CD4-positive, alpha-beta T cell treated with Interleukin-2 at 100 ng/mL for 4 hours (primary cell): ENCODE data around the gene FGD2.
"Not testable (repeated sequence)": the region's sequence is repeated elsewhere in the genome, so short reads cannot be mapped to it uniquely, and the experiment has no call there.

Source experiments
- DNase-seq: peaks from one replicate; pipeline ENCODE4 v3.0.0-alpha.2; 2020; ENCODE audit warnings: low spot score

Gene FGD2

DNA sequence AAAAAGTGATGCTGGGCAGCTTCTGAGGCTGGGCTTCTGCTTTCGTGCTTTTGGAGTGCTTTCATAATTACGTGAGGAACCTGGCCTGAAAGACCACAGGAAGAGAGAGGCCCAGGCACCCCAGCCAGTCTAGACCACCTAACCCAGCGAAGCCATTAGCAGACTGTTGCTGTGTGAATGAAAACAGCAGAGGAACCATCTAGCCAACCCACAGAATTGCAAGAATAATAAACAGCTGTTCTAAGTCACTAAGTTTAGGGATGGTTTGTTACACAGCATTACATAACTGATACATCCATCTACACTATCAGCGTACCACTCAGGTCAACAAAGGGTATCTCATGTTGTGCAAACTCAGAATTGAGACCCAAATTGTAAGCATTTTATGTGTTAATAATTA lies 34.5 kb downstream of the FGD2 start:
- DNase-seq = no peak

DNA sequence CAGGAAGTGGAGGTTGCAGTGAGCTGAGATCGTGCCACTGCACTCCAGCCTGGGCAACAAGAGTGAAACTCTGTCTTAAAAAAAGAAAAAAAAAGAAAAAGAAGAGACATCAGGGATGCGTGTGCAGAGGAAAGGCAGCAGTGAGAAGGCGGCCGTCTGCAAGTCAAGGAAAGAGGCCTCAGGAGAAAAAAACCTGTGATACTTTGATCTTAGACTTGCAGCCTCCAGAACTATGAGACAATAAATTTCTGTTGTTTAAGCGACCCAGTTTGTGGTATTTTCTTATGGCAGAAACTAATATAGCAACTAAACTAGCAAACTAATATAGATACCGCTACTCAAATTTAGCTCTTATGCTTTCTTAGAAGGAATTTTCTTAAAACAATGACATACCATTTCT lies 36.1 kb downstream of the FGD2 start:
- DNase-seq = no peak

DNA sequence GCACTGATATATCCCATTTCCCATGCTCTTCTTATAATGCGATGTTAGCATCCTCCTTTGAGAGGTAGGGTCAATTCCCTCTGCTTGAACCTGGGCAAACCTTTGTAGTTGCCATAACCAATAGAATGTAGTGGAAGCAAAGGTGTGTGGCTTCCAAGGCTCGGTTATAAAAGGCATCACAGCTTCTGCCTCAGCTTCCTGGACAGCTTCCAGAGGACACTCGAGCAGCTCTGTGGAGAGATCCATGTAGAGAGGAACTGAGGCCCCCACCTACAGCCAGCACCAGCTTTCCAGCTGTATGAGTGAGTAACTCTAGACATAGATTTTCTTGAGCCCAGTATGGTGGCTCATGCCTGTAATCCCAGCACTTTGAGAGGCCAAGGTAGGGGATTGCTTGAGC lies 36.7 kb downstream of the FGD2 start:
- DNase-seq = no peak

DNA sequence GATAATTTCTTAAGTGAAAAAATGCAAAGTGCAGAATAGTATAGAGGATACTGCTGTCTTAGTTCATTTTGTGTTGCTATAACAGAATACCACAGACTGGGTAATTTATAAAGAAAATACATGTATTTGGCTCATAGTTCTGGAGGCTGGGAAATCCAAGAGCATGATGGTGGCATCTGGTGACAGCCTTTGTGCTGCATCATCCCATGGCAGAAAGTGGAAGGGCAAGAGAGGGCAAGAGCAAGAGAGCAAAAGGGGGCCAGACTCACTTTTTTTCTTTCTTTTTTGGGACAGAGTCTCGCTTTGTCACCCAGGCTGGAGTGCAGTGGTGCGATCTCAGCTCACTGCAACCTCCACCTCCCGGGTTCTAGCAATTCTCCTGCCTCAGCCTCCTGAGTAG lies 37.6 kb downstream of the FGD2 start:
- not testable (repeated sequence) for DNase-seq

DNA sequence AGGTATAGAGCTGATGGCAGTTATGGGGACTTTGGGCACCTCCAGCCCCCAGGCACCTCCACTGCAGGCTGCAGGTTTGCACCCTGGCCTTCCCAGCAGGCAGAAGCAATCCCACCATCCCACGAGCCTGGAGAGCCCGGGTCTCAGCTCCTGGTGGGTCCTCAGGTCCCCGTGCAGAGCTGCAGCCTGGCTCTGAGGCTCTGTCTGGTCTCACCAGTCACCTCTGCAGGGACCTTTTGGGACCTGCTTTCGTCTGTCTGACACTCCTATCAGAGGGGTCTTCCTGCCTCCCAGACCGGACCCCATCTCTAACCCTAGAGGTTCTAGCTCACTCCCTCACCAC lies 41.9 kb downstream of the FGD2 start:
- DNase-seq = no peak

DNA sequence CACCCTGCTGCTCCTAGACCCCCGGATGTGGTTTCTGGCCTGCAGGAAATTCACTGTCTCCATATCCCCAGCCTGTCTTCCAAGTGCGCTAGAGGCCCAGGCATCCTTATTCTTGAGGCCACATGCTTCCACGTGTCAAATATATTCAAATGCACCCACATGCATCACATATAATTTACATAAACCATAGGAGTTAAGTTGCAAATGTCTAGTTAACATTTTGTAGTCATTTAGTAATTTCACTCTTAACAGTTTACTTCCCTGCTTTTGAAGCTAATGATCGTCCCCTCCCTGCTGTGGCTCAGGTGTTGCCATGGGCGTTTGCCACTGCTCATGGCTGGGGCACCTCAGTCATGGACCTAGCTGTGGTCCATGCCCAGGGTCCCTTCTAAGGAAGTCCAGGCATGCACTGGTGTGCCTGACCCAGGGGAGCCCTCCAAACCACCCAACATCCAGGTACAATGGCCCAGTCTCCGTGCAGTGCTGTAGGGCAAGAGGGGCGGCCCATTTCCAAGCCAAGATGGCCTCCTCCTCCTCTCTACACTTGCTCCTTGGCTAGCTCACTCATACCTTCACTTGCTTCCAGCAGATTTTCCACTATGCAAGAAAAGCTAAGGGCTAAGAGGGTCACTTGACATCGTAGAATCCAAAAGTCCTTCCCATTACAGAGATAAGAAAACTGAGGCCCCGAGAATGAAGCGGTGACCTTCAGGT lies 42.4 kb downstream of the FGD2 start:
- no peak for DNase-seq

DNA sequence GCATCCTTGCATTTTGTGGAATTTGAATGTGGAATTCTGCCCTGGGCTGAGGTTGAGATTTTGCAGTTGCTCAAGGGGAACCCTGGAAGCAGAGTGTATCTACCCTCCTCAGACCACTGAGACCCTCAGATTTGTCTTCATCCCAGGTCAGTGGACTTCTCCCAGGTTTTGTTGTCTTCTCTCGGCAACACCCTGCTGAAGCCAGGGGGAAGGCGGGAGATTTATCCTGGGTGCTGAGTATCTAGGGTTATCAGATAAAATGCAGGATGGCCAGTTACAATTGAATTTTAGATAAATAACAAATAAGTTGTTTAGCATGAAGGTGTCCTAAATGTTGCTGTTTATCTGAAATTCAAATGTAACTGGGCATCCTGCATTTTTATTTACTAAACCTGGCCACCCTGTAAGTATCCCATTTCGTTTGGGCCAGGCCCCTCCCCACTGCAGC lies 43.0 kb downstream of the FGD2 start:
- no peak for DNase-seq

DNA sequence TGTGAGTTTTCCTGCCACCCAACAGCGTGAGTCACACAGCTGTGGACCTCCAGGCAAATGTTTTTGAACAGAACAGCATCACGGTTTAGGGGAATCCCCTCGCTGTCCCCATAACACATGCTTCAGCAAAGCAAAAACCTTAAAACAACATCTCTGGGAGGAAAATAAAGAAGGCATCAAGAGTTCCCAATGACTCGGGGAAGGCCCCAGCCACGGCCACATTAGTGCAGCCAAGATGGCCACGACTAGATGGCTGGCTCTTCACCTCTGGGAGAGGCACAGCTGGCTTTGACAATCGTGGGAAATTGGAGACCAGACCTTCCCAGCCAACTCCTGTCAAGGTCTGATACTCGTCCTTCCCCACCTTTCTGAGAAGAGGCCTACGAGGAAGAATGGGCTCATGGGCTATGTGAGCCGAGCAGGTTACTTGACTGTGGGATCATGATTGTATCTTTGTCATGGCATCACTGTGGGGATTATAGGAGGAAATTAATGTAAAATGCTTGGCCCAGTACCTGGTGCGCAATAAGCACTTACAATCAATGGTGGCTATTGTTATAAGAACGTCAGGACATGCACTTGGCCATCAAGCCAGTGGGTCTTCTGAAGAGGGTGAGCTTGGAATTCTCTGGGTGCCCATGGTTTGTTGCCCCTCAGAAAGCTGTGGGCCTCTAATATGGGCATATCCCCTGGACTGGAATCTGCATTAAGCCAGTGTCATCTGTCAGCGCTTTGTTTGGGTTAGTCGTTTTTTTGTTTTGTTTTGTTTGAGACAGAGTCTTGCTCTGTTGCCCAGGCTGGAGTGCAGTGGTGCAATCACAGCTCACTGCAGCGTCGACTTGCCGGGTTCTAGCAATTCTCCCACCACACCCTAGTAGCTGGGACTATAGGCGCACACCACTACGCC lies 43.6 kb downstream of the FGD2 start:
- peak; percentile 90 for DNase-seq

DNA sequence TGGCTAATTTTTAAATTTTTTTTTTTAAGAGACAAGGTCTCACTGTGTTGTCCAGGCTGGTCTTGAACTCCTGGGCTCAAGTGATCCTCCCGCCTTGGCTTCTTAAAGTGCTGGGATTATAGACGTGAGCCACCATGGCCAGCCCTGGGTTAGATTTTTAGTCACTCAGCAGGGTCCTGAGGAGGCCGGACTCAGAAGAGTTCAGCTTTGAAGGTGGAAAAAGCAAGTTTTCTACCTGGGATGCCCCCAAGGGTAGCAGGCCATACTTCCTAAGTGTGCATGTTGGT lies 44.2 kb downstream of the FGD2 start:
- no peak for DNase-seq

DNA sequence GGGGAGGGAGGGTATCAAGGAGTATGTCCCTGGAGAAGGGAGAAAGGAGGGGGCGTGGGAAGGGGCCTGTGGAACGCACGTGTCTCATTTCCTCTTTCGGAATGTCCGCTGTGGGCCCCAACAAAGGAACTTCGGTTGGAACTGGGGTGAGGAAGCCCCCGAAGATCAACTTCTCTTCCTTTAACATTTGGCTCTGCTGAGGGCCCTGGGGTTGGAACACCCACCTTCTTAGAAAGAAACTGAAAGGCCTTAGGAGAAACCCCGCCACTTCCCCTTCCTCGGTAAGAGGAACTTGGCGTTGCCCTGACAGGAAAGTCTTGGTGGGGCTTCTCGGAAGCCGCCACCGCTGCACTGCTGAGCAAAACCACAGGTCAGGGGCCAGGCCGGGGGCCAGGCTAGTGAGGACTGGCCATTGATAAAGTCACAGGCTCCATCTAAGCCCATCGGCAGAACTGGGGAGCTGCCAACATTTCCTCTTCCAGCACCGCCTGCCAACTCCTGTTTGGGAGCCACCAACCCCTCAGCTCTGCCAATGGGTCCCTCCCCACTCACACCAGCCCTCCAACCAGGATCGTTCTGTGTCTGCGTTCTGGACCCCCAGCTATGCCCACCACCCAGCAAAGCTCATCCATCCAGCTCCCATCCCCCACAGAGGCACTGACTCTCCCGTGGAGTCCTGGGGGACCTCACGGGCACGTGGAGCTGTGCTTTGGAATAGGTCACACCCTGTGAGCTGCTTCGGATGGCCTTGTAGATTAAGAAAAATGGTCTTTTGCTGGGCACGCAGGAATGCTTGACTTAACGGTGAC lies 44.8 kb downstream of the FGD2 start:
- peak; percentile 90 for DNase-seq

DNA sequence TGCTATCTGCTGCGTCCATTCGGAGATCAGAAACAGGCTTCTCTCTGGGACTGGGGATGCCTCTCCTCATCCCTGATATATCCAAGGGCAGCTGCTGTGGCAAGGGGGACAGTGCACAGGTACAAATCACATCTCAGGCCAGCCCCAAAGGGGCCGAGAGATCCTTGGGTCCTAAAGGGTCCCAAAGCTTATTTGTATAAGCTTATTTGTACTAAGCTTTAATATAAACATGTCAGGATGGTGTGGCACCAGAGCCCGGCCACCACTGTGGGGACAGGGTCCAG lies 45.3 kb downstream of the FGD2 start:
- DNase-seq = no peak

DNA sequence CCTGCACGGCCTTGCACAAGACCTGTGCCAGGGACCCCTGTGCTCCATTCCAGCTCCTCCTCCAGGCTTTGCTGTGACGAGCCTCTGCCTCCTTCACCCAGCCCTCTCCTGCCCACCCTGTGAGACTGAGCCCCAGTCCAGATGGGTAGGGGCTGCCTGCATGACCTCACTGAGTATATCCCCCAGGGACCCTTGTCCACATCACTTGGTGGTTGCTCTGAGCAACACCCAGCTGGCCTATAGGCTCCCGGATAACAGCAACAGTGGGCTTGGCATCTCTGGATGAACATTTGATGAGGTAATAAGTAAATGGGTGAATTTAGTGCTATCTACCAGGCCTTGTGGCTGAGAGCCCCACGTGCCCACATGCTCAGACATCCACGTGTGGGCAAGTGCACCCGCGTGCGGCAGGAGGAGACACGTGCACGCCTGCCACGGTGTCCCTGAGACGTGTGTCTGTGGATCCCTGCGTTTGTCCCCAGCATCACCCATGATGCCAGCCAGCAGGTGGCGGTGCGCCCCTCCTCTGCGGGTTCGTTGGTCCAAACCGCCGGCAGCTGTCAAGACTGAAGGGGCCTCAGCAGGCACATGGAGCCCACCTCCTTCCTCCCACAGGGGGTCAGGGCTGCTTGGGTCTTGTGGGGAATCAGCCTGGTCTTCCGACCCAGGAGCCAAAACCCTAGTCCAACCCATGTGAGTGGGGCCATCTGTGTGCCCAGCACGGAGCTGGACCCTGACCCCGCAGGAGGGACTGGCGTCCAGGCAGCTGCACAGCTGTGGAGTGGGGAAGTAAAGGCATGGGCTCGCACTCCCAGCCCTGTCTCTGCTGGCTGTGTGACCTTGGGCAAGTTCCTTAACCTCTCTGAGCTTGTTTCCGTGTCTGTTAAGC lies 45.9 kb downstream of the FGD2 start:
- DNase-seq = peak; percentile 93

DNA sequence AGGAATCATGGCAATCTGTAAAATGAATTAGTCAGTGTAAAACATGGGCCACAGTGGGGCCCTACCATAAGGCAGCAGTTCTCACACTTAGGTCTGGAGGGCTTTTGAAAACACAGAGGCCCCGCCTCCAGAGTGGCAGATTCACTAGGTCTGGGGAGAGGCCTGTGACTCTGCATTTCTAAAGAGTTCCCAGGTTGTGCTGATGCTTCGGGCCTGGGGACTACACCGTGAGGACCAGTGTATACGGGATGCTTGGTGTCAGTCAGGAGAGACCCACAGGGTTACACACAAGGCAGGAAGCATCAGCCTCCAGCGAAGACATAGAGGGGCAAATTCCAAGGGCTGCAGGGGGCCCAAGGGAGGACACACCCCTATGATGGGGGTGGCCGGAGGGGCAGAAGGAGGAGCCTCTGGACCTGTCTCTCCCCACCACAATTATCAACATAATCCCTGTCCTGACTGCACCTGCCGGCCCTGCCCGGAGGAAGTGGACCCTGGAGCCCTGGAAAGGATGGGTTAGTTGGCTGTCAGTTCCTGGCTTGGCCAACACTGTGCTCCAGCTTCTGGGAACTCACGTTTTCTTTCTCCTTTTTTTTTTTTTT lies 46.7 kb downstream of the FGD2 start:
- DNase-seq = peak; percentile 44

DNA sequence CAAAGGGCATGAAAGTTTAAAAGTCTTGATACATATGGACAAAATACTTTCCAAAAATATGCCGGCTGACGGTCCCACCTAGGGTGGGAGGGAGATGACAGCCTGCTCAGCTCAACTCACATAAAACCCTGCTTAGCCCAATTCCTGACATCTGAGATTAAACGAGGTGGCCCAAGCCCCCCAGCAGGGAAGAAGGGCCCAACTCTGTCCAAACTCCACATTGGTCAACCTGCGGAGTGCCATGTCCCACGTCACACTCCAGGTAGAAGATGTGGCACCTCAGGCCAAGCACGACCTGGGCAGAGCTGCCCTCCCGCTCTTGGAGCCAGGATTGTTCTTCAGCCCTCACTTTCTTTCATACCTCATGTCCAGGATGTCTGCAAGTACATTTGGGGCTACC lies 48.2 kb downstream of the FGD2 start:
- no peak for DNase-seq

DNA sequence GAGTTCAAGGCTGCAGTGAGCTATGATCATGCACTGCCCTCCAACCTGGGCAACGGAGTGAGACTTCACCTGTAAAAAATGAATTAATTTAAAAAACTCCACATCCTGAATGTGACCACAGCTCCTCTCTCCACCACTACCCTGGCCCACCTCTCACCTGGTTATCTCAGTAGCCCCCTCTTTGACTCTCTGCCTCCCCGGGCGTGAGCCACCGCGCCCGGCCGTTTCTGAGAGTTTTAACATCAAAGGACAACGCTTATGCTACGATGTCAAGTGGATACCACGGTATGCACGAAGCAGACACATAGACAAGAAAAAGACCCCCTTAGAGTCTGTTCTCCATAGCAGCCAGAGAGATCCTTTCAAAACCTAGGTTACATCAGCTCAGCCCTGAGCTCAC lies 48.7 kb downstream of the FGD2 start:
- no peak for DNase-seq

DNA sequence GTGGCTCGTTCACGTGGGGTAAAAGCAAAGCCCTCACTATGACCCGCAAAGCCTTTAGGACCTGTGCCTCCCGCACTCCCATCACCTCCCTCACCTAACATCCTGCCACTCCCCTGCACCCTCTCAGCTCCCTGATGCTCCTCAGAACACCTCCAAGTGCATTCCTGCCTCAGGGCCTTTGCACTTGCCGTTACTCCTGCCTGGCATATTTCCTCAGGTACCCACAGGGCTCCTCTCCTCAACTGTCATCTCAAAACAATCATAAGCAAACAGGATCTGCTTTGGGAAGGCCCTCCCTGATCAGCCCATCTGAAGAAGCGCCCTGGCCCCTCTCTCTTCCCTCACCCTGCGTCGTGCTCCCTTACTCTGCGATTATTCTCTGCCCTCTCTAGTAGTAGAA lies 49.1 kb downstream of the FGD2 start:
- no peak for DNase-seq

DNA sequence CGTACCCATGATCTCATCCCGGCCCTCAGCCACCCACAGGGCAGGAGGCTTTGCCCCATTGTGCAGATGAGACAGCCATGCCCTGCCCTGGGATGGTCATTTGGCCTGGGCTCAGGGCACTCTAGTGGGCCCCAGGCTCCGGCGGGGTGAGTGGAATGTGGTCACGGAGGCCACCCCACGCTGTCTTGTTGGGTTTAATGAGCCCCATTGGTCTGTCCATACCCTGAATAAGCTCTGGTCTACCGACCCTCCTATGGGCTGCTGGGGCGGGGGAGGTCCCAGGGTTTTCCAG lies 50.6 kb downstream of the FGD2 start:
- DNase-seq = no peak

DNA sequence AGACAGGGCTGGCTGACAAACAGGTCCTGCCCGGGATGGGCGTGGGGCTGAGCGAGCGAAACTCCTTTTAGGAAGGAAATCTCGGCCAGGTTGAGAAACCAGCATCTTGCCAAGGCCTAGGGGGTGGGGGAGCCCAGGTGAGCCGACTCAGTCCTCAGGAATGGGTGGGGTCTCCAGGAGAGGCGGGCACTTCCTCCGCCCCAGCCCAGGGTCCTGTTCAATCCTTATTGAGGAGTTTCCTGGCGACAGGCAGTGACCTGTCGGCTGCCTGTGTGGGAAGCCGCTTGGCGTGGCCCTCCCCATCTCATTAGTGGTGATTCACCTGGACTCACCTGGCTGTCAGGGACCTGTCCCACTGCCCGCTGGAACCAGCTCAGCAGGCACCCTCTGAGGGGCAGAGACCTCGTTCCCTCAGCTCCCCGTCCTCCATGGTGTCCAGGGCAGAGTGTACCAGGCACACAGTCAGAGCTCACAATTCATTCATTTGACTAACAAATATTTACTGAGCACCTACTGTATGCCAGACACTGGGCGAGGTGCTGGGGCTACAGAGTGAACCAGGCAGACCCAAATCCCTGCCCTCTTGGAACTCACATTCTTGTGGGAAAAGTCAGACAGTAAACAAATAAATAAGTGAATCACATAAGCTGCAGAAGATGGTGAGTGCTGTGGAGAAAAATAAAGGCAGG lies 51.1 kb downstream of the FGD2 start:
- no peak for DNase-seq

DNA sequence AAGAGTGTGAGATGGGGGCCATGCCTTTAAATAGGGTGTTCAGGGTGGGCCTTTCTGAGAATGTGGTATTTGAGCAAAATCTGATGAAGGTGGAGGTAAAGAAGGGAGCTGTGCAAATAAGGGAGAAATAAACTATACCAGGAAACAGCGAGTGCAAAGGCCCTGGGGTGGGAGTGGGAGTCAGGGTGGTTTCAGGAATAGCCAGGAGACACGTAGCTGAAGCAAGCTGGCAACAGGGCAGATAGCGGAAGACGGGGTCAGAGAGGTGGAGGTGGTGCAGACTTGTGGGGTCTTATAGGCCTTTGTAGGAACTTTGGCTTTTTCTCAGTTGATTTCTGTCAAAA lies 51.6 kb downstream of the FGD2 start:
- DNase-seq = no peak

DNA sequence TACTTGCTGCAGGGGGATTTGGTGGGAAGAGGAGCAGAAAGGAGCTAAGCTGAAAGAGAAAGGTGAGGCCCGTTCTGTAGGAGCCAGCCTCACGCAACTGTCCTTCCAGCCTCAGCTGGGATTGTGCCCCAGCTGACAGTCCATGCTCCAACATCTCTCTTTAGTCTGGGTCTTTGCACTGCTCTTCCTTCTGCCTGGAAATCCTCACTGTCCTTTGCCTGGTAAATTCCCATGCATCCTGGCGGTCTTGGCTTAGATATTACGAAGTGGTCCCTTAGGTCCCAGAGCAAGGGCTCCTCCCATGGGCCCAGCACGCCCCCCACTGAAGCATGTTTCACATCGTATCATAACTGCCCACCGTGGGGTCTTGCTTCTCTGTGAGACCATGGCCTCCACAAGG lies 52.2 kb downstream of the FGD2 start:
- no peak for DNase-seq

DNA sequence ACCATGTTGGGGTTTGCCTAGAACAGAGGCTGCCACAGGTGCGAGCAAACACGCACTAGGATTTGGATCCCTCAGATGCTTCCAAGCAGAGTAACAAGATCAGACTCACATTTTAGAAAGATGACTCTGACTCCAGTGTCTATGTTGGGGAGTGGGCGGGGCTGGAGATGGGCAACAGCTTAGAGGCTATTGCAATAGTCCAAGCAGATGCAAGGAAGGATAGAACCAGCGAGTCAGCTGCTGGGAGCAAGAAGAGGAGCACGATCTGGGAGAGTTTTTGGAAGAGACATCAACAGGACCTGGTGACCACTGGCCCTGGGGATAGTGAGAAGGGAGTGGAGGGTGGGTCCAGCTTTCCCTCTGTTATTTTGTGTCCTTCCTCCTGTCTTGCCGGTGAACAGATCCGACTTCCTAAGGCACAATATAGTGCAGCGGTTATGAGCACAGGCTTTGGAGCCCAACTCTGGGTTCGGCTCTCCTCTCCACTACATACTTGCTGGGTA lies 52.7 kb downstream of the FGD2 start:
- DNase-seq = no peak
